Fibroblast of the aortic adventitia (primary cell): ENCODE results near the gene GALM. TPM values are rescaled to one million over a fixed set of nuclear protein-coding genes. Genes with fewer than 3 reads are reported as not detected.

Source experiments
- DNase-seq: peaks from one replicate; pipeline ENCODE4 v3.0.0-alpha.2; 2010; ENCODE audit warnings: low read depth
- H3K4me3 ChIP-seq: 2 replicates; pipeline ENCODE4 v1.5.1; 2011; ENCODE audit warnings: low read depth, mild to moderate bottlenecking, control low read depth, low read length, moderate library complexity
- CTCF ChIP-seq: IDR thresholded peaks from 2 replicates; pipeline ENCODE4 v1.5.1; 2011; ENCODE audit warnings: mild to moderate bottlenecking, low read length, control low read depth, inconsistent platforms; ENCODE audit not compliant: insufficient read depth
- total RNA-seq: library from RNA; depleted of rRNA; stranded (reverse); fragments of >200 nt; gene quantifications from 2 replicates; pipeline ENCODE4 v1.2.3, GENCODE V29; 2012; ENCODE audit warnings: low replicate concordance

Gene GALM
- total RNA-seq, 1 donor: 27.7 TPM

- DNase-seq: no peak
- TF ChIP-seq CTCF: no peak
- no peak overlapping the region for H3K4me3 ChIP-seq
Measured at GRCh38 chr2:38649176-38649728, 16.7 kb upstream of the GALM start.

GRCh38 chr2:38650012-38650411, 15.9 kb upstream of the GALM start:
- no peak for TF ChIP-seq CTCF
- no peak overlapping the region for H3K4me3 ChIP-seq
- DNase-seq: no peak

- no peak overlapping the region for H3K4me3 ChIP-seq
- no peak for TF ChIP-seq CTCF
- no peak for DNase-seq
Measured at GRCh38 chr2:38650717-38651116, 15.2 kb upstream of the GALM start.

GRCh38 chr2:38652431-38653273, 13.3 kb upstream of the GALM start:
- no peak for DNase-seq
- no peak for TF ChIP-seq CTCF
- H3K4me3 ChIP-seq: no peak overlapping the region

GRCh38 chr2:38653380-38653714, 12.6 kb upstream of the GALM start:
- no peak for DNase-seq
- no peak overlapping the region for H3K4me3 ChIP-seq
- no peak for TF ChIP-seq CTCF

GRCh38 chr2:38653715-38654527, 12.0 kb upstream of the GALM start:
- no peak overlapping the region for H3K4me3 ChIP-seq
- DNase-seq: no peak
- TF ChIP-seq CTCF: no peak
